T47D (cell line): ENCODE results near the gene RAB11FIP4.

Source experiments
- DNase-seq, 2 experiments: peaks; one replicate each; pipeline versions ENCODE4 v3.0.0 to v3.0.0-alpha.2; 2011 to 2012; ENCODE audit warnings: low read depth in 1 of 2, low spot score in 1 of 2
- JUND ChIP-seq: IDR thresholded peaks from 2 replicates; pipeline ENCODE4 v1.6.1; 2012; ENCODE audit warnings: low read depth
- in situ Hi-C: cut with HindIII; loops from 2 replicates; pipeline ENCODE4 v1.10.0; 2016; ENCODE audit warnings: low sequenced_read_pairs, low pct_unique_long_range_greater_than_20kb

The RAB11FIP4 gene

GRCh38 chr17:31570951-31571892 is 179.7 kb downstream of the RAB11FIP4 start:
- in situ Hi-C loops = no loop called here
- DNase-seq = no peak
- TF ChIP-seq JUND = no peak

- no peak for TF ChIP-seq JUND
- no peak for DNase-seq
- in situ Hi-C loops = no loop called here
Observed at GRCh38 chr17:31572341-31572740, 180.9 kb downstream of the RAB11FIP4 start.

- in situ Hi-C loops = no loop called here
- peak in 1 of 2 experiments; percentile 70 for DNase-seq
Observed at GRCh38 chr17:31573047-31573446, 181.6 kb downstream of the RAB11FIP4 start.

GRCh38 chr17:31573861-31574260 is 182.4 kb downstream of the RAB11FIP4 start:
- peak; percentile 71 to 91 for DNase-seq
- no peak for TF ChIP-seq JUND
- in situ Hi-C loops = no loop called here

More at GRCh38 chr17:31573047-31573446, 181.6 kb downstream of the RAB11FIP4 start:
- no peak for TF ChIP-seq JUND

- no peak for TF ChIP-seq JUND
- in situ Hi-C loops = no loop called here
- DNase-seq = no peak
Observed at GRCh38 chr17:31574458-31574857, 183.0 kb downstream of the RAB11FIP4 start.

- in situ Hi-C loops = no loop called here
- TF ChIP-seq JUND = no peak
- no peak for DNase-seq
Observed at GRCh38 chr17:31575043-31575442, 183.6 kb downstream of the RAB11FIP4 start.

GRCh38 chr17:31579265-31579664 is 187.8 kb downstream of the RAB11FIP4 start:
- peak in 1 of 2 experiments; percentile 94 for DNase-seq
- no peak for TF ChIP-seq JUND
- in situ Hi-C loops = no loop called here

GRCh38 chr17:31580316-31580705 is 188.8 kb downstream of the RAB11FIP4 start:
- TF ChIP-seq JUND = no peak
- no peak for DNase-seq
- in situ Hi-C loops = no loop called here

- TF ChIP-seq JUND = no peak
- peak in 1 of 2 experiments; percentile 94 for DNase-seq
- in situ Hi-C loops = no loop called here
Observed at GRCh38 chr17:31580706-31581490, 189.4 kb downstream of the RAB11FIP4 start.

GRCh38 chr17:31581491-31581890 is 190.0 kb downstream of the RAB11FIP4 start:
- DNase-seq = no peak
- TF ChIP-seq JUND = no peak
- in situ Hi-C loops = no loop called here

GRCh38 chr17:31582151-31582907 is 190.9 kb downstream of the RAB11FIP4 start:
- in situ Hi-C loops = no loop called here
- no peak for TF ChIP-seq JUND
- DNase-seq = no peak

GRCh38 chr17:31583772-31584356 is 192.4 kb downstream of the RAB11FIP4 start:
- TF ChIP-seq JUND = no peak
- DNase-seq = no peak
- in situ Hi-C loops = no loop called here
